Keratinocyte (primary cell): Measurements from ENCODE around the gene CDC25C. TPM values are rescaled to one million over a fixed set of nuclear protein-coding genes. Genes with fewer than 3 reads are reported as not detected.

Experiments used
- DNase-seq: peaks from one replicate; pipeline ENCODE4 v3.0.0-alpha.2; 2011; ENCODE audit warnings: low read depth, missing footprints, low spot score
- FAIRE-seq: peaks from 2 replicates; lab custom pipeline; 2011; peaks lifted over from hg19 to GRCh38; lab: Jason Lieb, UNC
- H2AFZ ChIP-seq: 2 replicates; pipeline ENCODE4 v1.6.0; 2012; ENCODE audit warnings: low read length, control low read depth, inconsistent platforms; ENCODE audit not compliant: control insufficient read depth
- H3K27ac ChIP-seq: 2 replicates; pipeline ENCODE4 v1.5.1; 2011; ENCODE audit warnings: low read length; ENCODE audit not compliant: control insufficient read depth, insufficient read depth
- H3K27me3 ChIP-seq: 3 replicates; pipeline ENCODE4 v1.6.0; 2011; ENCODE audit warnings: low read length; ENCODE audit not compliant: control insufficient read depth, insufficient read depth; ENCODE audit errors: extremely low read depth
- H3K36me3 ChIP-seq, 2 experiments: 2 replicates in 1 of 2; 3 replicates in 1 of 2; pipeline ENCODE4 v1.5.1; 2011; ENCODE audit warnings: low read length in 2 of 2, mild to moderate bottlenecking in 1 of 2; ENCODE audit not compliant: control insufficient read depth in 2 of 2, insufficient read depth in 2 of 2; ENCODE audit errors: extremely low read depth in 1 of 2
- H3K4me1 ChIP-seq: 3 replicates; pipeline ENCODE4 v1.5.1; 2011; ENCODE audit warnings: low read length; ENCODE audit not compliant: control insufficient read depth, insufficient read depth; ENCODE audit errors: extremely low read depth
- H3K4me2 ChIP-seq: 3 replicates; pipeline ENCODE4 v1.6.0; 2011; ENCODE audit warnings: low read depth, low read length; ENCODE audit not compliant: control insufficient read depth, insufficient read depth; ENCODE audit errors: extremely low read depth
- H3K4me3 ChIP-seq, 3 experiments: fragments of 200-600 bp in 1 of 3; sonication (generic) in 1 of 3; 2 replicates in 2 of 3; 3 replicates in 1 of 3; pipeline ENCODE4 v1.5.1; 2011 to 2016; ENCODE audit warnings: low read length in 3 of 3, mild to moderate bottlenecking in 3 of 3, control low read depth in 2 of 3, inconsistent platforms in 1 of 3, low read depth in 1 of 3, mixed read lengths in 1 of 3, mixed run types in 1 of 3, moderate library complexity in 1 of 3; ENCODE audit not compliant: control insufficient read depth in 2 of 3, insufficient read depth in 2 of 3; ENCODE audit errors: extremely low read depth in 1 of 3
- H3K79me2 ChIP-seq: 2 replicates; pipeline ENCODE4 v1.6.0; 2012; ENCODE audit warnings: low read length; ENCODE audit not compliant: control insufficient read depth, insufficient read depth
- H3K9ac ChIP-seq: 3 replicates; pipeline ENCODE4 v1.6.0; 2011; ENCODE audit warnings: low read length; ENCODE audit not compliant: control insufficient read depth, insufficient read depth; ENCODE audit errors: extremely low read depth
- H3K9me1 ChIP-seq: 3 replicates; pipeline ENCODE4 v1.6.0; 2011; ENCODE audit warnings: low read length; ENCODE audit not compliant: control insufficient read depth, insufficient read depth; ENCODE audit errors: extremely low read depth
- H3K9me3 ChIP-seq: 2 replicates; pipeline ENCODE4 v1.5.1; 2012; ENCODE audit warnings: low read depth, low read length; ENCODE audit not compliant: control insufficient read depth
- H4K20me1 ChIP-seq: 3 replicates; pipeline ENCODE4 v1.6.0; 2011; ENCODE audit warnings: low read length; ENCODE audit not compliant: control insufficient read depth, insufficient read depth; ENCODE audit errors: extremely low read depth
- CTCF ChIP-seq, 3 experiments: IDR thresholded peaks in 1 of 3; conservative IDR thresholded peaks in 1 of 3; optimal IDR thresholded peaks in 1 of 3; 2 replicates in 2 of 3; 3 replicates in 1 of 3; pipeline versions ENCODE3 to v1.5.1; 2011; ENCODE audit warnings: low read length in 3 of 3, mild to moderate bottlenecking in 3 of 3, moderate library complexity in 2 of 3, control low read depth in 1 of 3, inconsistent platforms in 1 of 3; ENCODE audit not compliant: insufficient read depth in 2 of 3; ENCODE audit errors: extremely low read depth in 1 of 3
- EZH2 ChIP-seq: IDR thresholded peaks from one replicate; pipeline ENCODE4 v1.6.1; 2012; ENCODE audit warnings: inconsistent platforms, mild to moderate bottlenecking, low read length, moderate library complexity
- dilution Hi-C: fragments of 300-500 bp; cut with MboI; formaldehyde crosslinking; loops from one replicate; pipeline ENCODE4 v1.7.0; 2020; ENCODE audit warnings: low sequenced_read_pairs; ENCODE audit not compliant: extremely low pct_ligation_motif_present
- polyA plus RNA-seq, 5 experiments: library from polyadenylated mRNA; depleted of rRNA in 3 of 5; stranded (reverse) in 3 of 5; stranded (forward) in 1 of 5; unstranded in 1 of 5; fragments of >200 nt; gene quantifications; 1 replicate in 1 of 5; 2 replicates in 3 of 5; 3 replicates in 1 of 5; pipeline versions ENCODE4 v1.2.1 to v1.2.3, GENCODE V29; 2011 to 2012; ENCODE audit warnings: missing spikeins in 2 of 5, low read depth in 1 of 5, low replicate concordance in 1 of 5

Gene CDC25C
- polyA plus RNA-seq, 1 donor (not counting 4 experiments of a cell fraction or from before 2014, with no cell fraction given) = 4.7 TPM

- Histone ChIP-seq H3K4me2 (no peak overlapping the region), H3K9me3 (no peaks in the 10 kb centered on the region), H3K4me1 (peaks cover 8% of the 10 kb centered on the region), H3K27me3 (no peaks in the 10 kb centered on the region), H3K79me2 (peaks cover 89% of the 10 kb centered on the region), H3K4me3 (no peak overlapping the region), H2AFZ (no peak overlapping the region), H3K36me3 (no peaks in the 10 kb centered on the region), H3K9me1 (no peaks in the 10 kb centered on the region), H4K20me1 (peaks cover 3% of the 10 kb centered on the region), H3K27ac (no peak overlapping the region), H3K9ac (no peak overlapping the region)
- FAIRE-seq = no peak
- no peak for TF ChIP-seq EZH2
- dilution Hi-C loops = no loop called here
- no peak for DNase-seq
Measured at GRCh38 chr5:138359621-138360020, 28.0 kb upstream of the CDC25C start.

- peaks cover 4% of the 10 kb centered on the region for H3K9me3 ChIP-seq
- H3K4me3 ChIP-seq = peak overlapping the region in 2 of 3 experiments; percentile 86 to 88
- FAIRE-seq (peak; percentile 65), DNase-seq (no peak)
- no peaks in the 10 kb centered on the region for H3K9me1 ChIP-seq
- H3K36me3 ChIP-seq = peaks cover 1 to 5% of the 10 kb centered on the region in 2 experiments
- H3K27me3 ChIP-seq = no peaks in the 10 kb centered on the region
- peaks cover 7% of the 10 kb centered on the region for H4K20me1 ChIP-seq
- peak overlapping the region; percentile 83 for H3K4me2 ChIP-seq
- peaks cover 65% of the 10 kb centered on the region for H3K79me2 ChIP-seq
- dilution Hi-C loops = no loop called here
- peak overlapping the region; percentile 33 for H3K27ac ChIP-seq
- H3K4me1 ChIP-seq = peaks cover 23% of the 10 kb centered on the region
- peak in 1 of 3 experiments; percentile 19 for TF ChIP-seq CTCF (optimal IDR thresholded peaks at IDR 0.05 in 1 of 3, IDR thresholded peaks at IDR 0.05 in 1 of 3, conservative IDR thresholded peaks at IDR 0.05 in 1 of 3; ENCODE audit: extremely low read depth in 1 of 3, insufficient read depth in 2 of 3, low read length in 3 of 3)
- TF ChIP-seq EZH2 = no peak
- no peak overlapping the region for H3K9ac ChIP-seq
- no peak overlapping the region for H2AFZ ChIP-seq
Measured at GRCh38 chr5:138354926-138355378, 23.3 kb upstream of the CDC25C start.

GRCh38 chr5:138354387-138354786 is 22.8 kb upstream of the CDC25C start:
- H3K27me3 ChIP-seq = no peaks in the 10 kb centered on the region
- H3K4me3 ChIP-seq = peak overlapping the region; percentile 60 to 88 (median 86)
- peak overlapping the region; percentile 83 for H3K4me2 ChIP-seq
- H3K36me3 ChIP-seq = peaks cover 1 to 5% of the 10 kb centered on the region in 2 experiments
- H4K20me1 ChIP-seq = peaks cover 7% of the 10 kb centered on the region
- peak overlapping the region; percentile 91 for H3K9ac ChIP-seq
- H2AFZ ChIP-seq = no peak overlapping the region
- dilution Hi-C loops = no loop called here
- DNase-seq = no peak
- no peaks in the 10 kb centered on the region for H3K9me1 ChIP-seq
- FAIRE-seq = peak; percentile 56
- peak overlapping the region; percentile 77 for H3K27ac ChIP-seq
- H3K79me2 ChIP-seq = peaks cover 59% of the 10 kb centered on the region
- peaks cover 4% of the 10 kb centered on the region for H3K9me3 ChIP-seq
- peaks cover 28% of the 10 kb centered on the region for H3K4me1 ChIP-seq
- TF ChIP-seq CTCF (optimal IDR thresholded peaks at IDR 0.05 in 1 of 3, IDR thresholded peaks at IDR 0.05 in 1 of 3, conservative IDR thresholded peaks at IDR 0.05 in 1 of 3; ENCODE audit: extremely low read depth in 1 of 3, insufficient read depth in 2 of 3, low read length in 3 of 3) = no peak
